Progenitor cell of endocrine pancreas (in vitro differentiated cells): ENCODE results near the gene ZNF212. TPM values are rescaled to one million over a fixed set of nuclear protein-coding genes. Genes with fewer than 3 reads are reported as not detected.

Experiments
- DNase-seq: peaks from one replicate; pipeline ENCODE4 v3.0.0; 2021; ENCODE audit warnings: low spot score; ENCODE audit not compliant: unreplicated experiment
- H3K27ac Mint-ChIP-seq: 2 replicates; pipeline ENCODE4 v1.8.0; 2021; ENCODE audit warnings: mild to moderate bottlenecking, moderate library complexity, mixed read lengths
- H3K27me3 Mint-ChIP-seq: 2 replicates; pipeline ENCODE4 v1.8.0; 2021; ENCODE audit warnings: mixed read lengths
- H3K36me3 Mint-ChIP-seq: 2 replicates; pipeline ENCODE4 v1.8.0; 2022; ENCODE audit warnings: mixed read lengths; ENCODE audit not compliant: insufficient read depth
- H3K4me1 Mint-ChIP-seq: 2 replicates; pipeline ENCODE4 v1.8.0; 2021; ENCODE audit warnings: low read depth, mixed read lengths
- H3K4me3 Mint-ChIP-seq: 2 replicates; pipeline ENCODE4 v1.8.0; 2021; ENCODE audit warnings: low read depth, mild to moderate bottlenecking, moderate library complexity, mixed read lengths
- H3K9me3 Mint-ChIP-seq: 2 replicates; pipeline ENCODE4 v1.8.0; 2021; ENCODE audit warnings: low read depth, mixed read lengths
- total RNA-seq: library from RNA; stranded (reverse); gene quantifications from 2 replicates; pipeline ENCODE4 v1.2.1, GENCODE V29; 2021
- TF ChIP-seq, protein P1 (sequence below): fragments of 200-600 bp; sonication (generic); IDR thresholded peaks from one replicate; pipeline ENCODE4 v1.5.0; 2021; ENCODE audit warnings: antibody characterized with exemption, mild to moderate bottlenecking; ENCODE audit not compliant: unreplicated experiment

The ZNF212 gene
- total RNA-seq, 1 donor from 2014 or later: 19.4 TPM

DNA sequence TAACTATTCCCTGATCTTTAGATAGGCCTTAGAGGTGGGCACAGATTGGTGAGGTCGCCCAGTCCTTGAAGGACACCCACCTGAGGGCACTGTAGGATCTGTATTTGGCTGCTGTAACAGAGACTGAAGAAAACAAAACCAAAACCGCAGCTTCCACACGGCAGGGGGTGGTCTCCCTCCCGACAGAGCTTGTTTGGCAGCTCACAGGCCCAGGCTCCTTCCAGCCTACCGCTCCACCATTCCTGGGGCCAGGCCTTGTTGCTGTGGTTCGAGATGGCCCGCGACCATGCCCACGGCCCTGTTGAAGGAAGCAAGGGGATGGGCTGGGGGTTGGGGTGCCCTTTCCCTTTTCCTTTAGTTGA, 53.0 kb downstream of the ZNF212 start:
- TF ChIP-seq, protein P1, sequence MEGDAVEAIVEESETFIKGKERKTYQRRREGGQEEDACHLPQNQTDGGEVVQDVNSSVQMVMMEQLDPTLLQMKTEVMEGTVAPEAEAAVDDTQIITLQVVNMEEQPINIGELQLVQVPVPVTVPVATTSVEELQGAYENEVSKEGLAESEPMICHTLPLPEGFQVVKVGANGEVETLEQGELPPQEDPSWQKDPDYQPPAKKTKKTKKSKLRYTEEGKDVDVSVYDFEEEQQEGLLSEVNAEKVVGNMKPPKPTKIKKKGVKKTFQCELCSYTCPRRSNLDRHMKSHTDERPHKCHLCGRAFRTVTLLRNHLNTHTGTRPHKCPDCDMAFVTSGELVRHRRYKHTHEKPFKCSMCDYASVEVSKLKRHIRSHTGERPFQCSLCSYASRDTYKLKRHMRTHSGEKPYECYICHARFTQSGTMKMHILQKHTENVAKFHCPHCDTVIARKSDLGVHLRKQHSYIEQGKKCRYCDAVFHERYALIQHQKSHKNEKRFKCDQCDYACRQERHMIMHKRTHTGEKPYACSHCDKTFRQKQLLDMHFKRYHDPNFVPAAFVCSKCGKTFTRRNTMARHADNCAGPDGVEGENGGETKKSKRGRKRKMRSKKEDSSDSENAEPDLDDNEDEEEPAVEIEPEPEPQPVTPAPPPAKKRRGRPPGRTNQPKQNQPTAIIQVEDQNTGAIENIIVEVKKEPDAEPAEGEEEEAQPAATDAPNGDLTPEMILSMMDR: no peak
- no peak for DNase-seq
- Mint-ChIP-seq H3K27me3 (no peaks in the 10 kb centered on the region), H3K36me3 (no peaks in the 10 kb centered on the region), H3K4me1 (no peaks in the 10 kb centered on the region), H3K4me3 (no peak overlapping the region), H3K27ac (no peak overlapping the region), H3K9me3 (no peaks in the 10 kb centered on the region)

DNA sequence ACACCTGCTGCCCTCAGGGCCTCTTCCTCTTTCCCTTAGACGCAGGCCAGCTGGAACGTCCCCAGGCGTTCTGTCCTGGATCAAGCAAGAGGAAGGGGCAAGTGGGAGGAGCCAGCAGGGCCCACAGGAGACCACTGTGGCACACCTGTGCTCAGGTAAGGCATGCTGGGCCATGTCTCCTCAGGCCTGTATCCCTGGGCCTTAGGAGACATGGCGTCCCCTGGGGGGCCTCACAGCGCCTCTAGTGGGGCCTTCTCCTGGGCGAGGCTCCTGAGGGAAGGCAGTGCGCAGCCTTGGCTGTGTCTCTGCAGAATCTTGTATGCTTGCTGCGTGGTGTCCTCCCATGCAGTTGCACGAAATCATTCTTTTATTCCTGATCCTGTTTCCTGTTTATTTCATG, 53.9 kb downstream of the ZNF212 start:
- TF ChIP-seq, protein P1: no peak
- H3K27me3 Mint-ChIP-seq: no peaks in the 10 kb centered on the region
- H3K9me3 Mint-ChIP-seq: no peaks in the 10 kb centered on the region
- no peaks in the 10 kb centered on the region for H3K4me1 Mint-ChIP-seq
- no peak for DNase-seq
- H3K4me3 Mint-ChIP-seq: no peak overlapping the region
- no peak overlapping the region for H3K27ac Mint-ChIP-seq
- H3K36me3 Mint-ChIP-seq: no peaks in the 10 kb centered on the region

DNA sequence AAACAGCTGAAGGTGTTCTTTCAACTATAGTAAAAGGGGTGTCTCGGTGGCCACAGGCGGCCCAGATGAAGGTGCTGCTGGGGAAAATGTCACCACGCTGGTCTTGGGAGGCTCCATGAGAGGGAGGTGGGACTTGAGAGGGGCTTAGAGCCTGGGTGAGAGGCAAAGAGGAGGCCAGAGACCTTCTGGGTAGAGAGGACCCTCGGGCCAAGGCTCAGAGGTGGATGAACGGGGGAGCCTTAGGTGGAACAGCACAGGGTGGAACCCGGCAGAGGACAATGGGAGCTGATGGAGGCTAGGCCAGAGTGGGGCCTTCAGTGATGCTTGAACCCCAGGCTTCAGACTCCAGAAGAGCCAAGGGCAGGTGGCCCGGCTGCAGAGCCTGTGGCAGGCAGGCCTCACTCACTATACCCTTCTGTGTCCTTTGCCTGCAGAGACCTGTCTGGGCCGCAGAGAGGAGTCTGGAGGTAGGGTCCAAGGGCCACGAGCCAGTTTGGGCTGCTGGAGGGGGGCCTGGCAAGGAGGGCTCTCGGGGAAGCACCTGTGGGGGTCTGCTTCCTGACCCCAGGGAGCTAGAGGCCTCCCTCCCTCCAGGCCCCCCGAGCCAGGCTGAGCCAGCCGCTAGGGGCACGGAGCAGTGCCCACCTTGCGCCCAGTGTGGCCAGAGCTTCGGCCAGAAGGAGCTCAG, 54.6 kb downstream of the ZNF212 start:
- Mint-ChIP-seq H3K36me3 (no peaks in the 10 kb centered on the region), H3K27ac (no peak overlapping the region), H3K9me3 (no peaks in the 10 kb centered on the region), H3K4me3 (no peak overlapping the region), H3K27me3 (no peaks in the 10 kb centered on the region), H3K4me1 (no peaks in the 10 kb centered on the region)
- DNase-seq: no peak
- TF ChIP-seq, protein P1: no peak

DNA sequence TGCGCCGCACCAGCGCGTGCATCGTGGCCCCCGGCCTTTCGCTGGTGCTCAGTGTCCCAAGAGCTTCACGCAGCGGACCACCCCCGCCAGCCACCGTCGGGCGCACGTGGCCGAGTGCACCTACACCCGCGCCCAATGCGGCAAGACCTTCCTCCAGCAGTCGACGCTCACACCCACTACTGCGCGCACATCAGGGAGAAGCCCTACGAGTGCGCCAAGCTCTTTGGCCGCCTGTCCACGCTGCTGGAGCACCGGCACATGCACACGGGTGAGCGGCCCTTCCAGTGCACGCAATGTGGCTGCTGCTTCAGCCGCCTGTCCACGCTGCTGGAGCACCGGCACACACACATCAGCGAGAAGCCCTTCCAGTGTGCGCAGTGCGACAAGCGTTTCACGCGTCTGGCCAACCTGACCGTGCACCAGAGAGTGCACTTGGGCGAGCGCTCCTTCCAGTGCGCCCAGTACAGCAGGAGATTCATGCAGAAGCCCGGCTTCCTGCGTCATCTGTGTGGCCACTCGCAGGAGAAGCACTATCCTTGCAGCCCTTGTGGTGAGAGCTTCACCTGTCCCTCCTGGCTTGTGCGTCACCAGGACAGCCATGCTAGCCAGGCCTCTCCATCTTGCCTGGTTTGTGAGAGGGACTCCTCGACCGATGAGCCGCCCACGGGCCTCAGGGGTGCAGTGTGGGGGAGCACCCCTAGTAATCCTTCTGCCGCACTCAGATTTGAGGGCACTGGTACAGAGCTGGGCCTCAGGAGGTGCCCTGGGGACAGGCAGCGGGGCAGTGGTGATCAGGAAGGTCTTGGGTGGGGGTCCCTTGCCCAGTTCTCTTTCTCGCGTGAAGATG, 55.4 kb downstream of the ZNF212 start:
- Mint-ChIP-seq H3K9me3 (no peaks in the 10 kb centered on the region), H3K27ac (no peak overlapping the region), H3K36me3 (no peaks in the 10 kb centered on the region), H3K27me3 (no peaks in the 10 kb centered on the region), H3K4me1 (no peaks in the 10 kb centered on the region), H3K4me3 (no peak overlapping the region)
- DNase-seq: no peak
- TF ChIP-seq, protein P1: no peak

DNA sequence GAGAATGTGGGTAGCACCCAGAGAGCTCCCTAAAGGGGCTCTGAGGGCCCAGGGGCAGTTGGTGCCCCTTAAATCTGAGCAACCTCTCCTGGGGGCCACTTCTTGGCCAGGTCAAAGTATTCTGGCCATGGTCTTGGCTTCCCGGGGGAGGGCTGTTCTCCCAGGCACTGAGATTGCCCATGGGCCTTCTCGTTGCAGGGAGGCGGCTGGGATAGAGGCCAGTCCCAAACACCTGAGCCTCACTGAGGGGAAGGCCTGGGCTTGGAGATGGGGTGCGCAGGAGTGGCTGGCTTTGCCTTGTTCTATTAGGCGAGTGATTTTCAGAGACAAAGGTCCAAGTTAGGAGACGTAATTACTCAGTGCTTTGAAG, 56.0 kb downstream of the ZNF212 start:
- no peaks in the 10 kb centered on the region for H3K9me3 Mint-ChIP-seq
- DNase-seq: no peak
- H3K27ac Mint-ChIP-seq: no peak overlapping the region
- TF ChIP-seq, protein P1: no peak
- H3K27me3 Mint-ChIP-seq: no peaks in the 10 kb centered on the region
- H3K4me1 Mint-ChIP-seq: no peaks in the 10 kb centered on the region
- no peaks in the 10 kb centered on the region for H3K36me3 Mint-ChIP-seq
- no peak overlapping the region for H3K4me3 Mint-ChIP-seq
